ENCODE results near the gene LEMD2. TPM values are rescaled to one million over a fixed set of nuclear protein-coding genes. Genes with fewer than 3 reads are reported as not detected.

Gene LEMD2
- total and polyA plus RNA-seq, 2 of the 4 experiments (the other 2 are of a cell fraction), result 26.5 to 43.6 TPM

DNA sequence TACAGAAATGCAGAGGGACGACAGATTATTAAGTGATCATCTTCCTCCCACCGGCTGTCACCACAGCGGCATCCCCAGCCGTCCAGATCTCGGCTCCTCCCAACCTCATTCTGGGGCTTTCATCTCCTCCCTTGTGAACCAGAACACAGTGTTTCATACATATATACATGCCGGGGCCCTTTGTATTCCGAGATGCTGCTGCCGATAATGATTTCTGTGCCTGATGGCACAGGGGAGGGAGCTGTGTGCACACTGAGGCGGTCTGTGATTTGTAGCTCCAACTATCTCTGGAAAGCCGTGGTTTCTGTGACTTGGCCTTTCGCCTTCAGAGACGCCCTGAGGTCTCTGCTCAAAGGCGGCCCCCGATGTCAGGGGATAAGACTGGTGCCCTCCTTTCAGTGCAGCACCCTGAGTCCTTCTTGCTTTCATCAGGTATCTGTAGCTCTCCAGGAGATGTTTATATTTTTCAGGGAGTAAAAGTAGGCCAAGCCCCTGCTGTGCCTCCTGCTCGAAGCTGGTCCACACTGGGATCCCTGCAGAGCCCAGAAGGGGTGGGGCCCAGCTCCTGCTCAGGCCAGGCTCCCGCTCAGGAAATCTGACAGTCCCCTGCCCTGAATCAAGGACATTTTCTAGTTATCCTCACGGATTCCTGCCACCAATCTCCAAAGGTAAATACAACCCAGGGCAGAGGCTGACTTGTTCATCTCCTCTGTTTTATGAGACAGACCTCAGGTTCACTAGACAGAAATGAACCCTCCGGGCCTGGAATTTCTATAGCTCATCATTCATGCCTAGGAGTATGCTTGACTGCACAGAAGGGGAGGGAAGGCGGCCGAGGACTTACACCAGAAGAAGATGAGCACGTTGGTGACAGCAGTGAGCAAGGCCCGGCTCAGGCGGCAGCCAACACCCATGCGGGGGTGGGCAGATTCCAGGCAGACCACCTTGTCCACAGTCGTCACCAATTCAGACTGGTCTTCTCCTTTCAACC is 11.2 kb downstream of the LEMD2 start:
- H3K79me1 ChIP-seq (ENCODE audit: low read depth in 1 of 2, low read length in 2 of 2), result peaks cover 21 to 64% of the 10 kb centered on the region in 2 experiments
- H3K9ac ChIP-seq (ENCODE audit: low read depth, low read length), result no peak overlapping the region
- H3K36me3 ChIP-seq (ENCODE audit: control insufficient read depth, insufficient read depth, low read length), result peaks cover 82% of the 10 kb centered on the region
- no peak overlapping the region for H2BK20ac ChIP-seq (ENCODE audit: low read depth, low read length)
- no peak overlapping the region for H3K4ac ChIP-seq (ENCODE audit: low read depth, low read length)
- ATAC-seq (ENCODE audit: low read depth), result no peak
- peak overlapping the region; percentile 37 for H2AK9ac ChIP-seq (replicated peaks; ENCODE audit: low read depth, low read length, poor library complexity)
- H2BK15ac ChIP-seq (ENCODE audit: low read depth, low read length), result no peak overlapping the region
- no peak overlapping the region for H2AFZ ChIP-seq (replicated peaks; ENCODE audit: low read length, poor library complexity)
- no TSS peak for BruUV-seq (replicated peaks)
- no peak overlapping the region for H3K56ac ChIP-seq (ENCODE audit: extremely low read depth, insufficient read depth, low read length)
- no peak overlapping the region for H3K18ac ChIP-seq (ENCODE audit: low read depth, low read length)
- H4K8ac ChIP-seq (ENCODE audit: low read depth in 2 of 2, low read length in 2 of 2), result no peak overlapping the region
- in situ Hi-C loops (cut with MboI; ENCODE audit: low sequenced_read_pairs), result no loop called here
- no peak overlapping the region for H3K14ac ChIP-seq (replicated peaks; ENCODE audit: low read depth, low read length)
- DNase-seq, result no peak
- H4K5ac ChIP-seq (ENCODE audit: low read depth, low read length), result no peak overlapping the region
- no peaks in the 10 kb centered on the region for H3K27me3 ChIP-seq (ENCODE audit: control insufficient read depth, insufficient read depth, low read length)
- no peak overlapping the region for H3K27ac ChIP-seq (ENCODE audit: insufficient read depth, low read length)
- H2BK5ac ChIP-seq (ENCODE audit: low read depth, low read length, poor library complexity, severe bottlenecking), result no peak overlapping the region
- H2BK120ac ChIP-seq (ENCODE audit: low read depth, low read length), result no peak overlapping the region
- H4K20me1 ChIP-seq (ENCODE audit: insufficient read depth, low read length), result no peaks in the 10 kb centered on the region
- no peaks in the 10 kb centered on the region for H3K9me3 ChIP-seq (ENCODE audit: control insufficient read depth, insufficient read depth, low read length)
- peaks cover 23% of the 10 kb centered on the region for H3K4me1 ChIP-seq (ENCODE audit: control insufficient read depth, insufficient read depth, low read length)
- dilution Hi-C loops (cut with HindIII; ENCODE audit: low sequenced_read_pairs, unreplicated experiment), result no loop called here
- no peak overlapping the region for H3K4me3 ChIP-seq (ENCODE audit: insufficient read depth, low read depth, low read length)
- H4K91ac ChIP-seq (ENCODE audit: insufficient read depth, low read depth, low read length), result no peak overlapping the region
- CTCF ChIA-PET, result interaction anchor here (0.6 to 1.9 kb wide), 3 partner anchors 10 to 372 kb away, joined by 3 to 4 read pairs (median 3); no protein-coding TSS in a partner anchor
- intact Hi-C loops (cut with micrococcal nuclease), result no loop called here
- POLR2A ChIA-PET (ENCODE audit: unreplicated experiment), result no interaction called here
- no peak overlapping the region for H3K4me2 ChIP-seq (ENCODE audit: low read depth, low read length)
- H2AK5ac ChIP-seq (ENCODE audit: low read depth, low read length), result no peak overlapping the region
- no peak overlapping the region for H3K23ac ChIP-seq (ENCODE audit: low read depth, low read length)
- H3K9me1 ChIP-seq (ENCODE audit: insufficient read depth, low read length), result peaks cover 12% of the 10 kb centered on the region
- 85% methylated on average over 11 of the region's 25 CpGs; no CpG with 5 or more reads in 1 of the 2 experiments for WGBS, 2 experiments (ENCODE audit: extremely low coverage in 2 of 2, insufficient read length in 1 of 2)
- TF ChIP-seq RFX5 (IDR thresholded peaks at IDR 0.05; ENCODE audit: low read depth, low read length) (no peak), MAZ (IDR thresholded peaks at IDR 0.05; ENCODE audit: borderline replicate concordance, low read depth, low read length) (no peak), CEBPB (IDR thresholded peaks at IDR 0.05; ENCODE audit: low read depth, low read length) (no peak), NFE2L2 (IDR thresholded peaks at IDR 0.05; ENCODE audit: low read depth, low read length) (no peak), BHLHE40 (IDR thresholded peaks at IDR 0.05; ENCODE audit: low read depth, low read length) (no peak), FOS (IDR thresholded peaks at IDR 0.05; ENCODE audit: low read depth, low read length) (no peak), POLR2A (IDR thresholded peaks at IDR 0.05; ENCODE audit: low read depth, low read length) (no peak), RCOR1 (IDR thresholded peaks at IDR 0.05; ENCODE audit: insufficient replicate concordance, low read length) (no peak), MAFK (IDR thresholded peaks at IDR 0.05; ENCODE audit: low read depth, low read length) (no peak), MXI1 (IDR thresholded peaks at IDR 0.05; ENCODE audit: borderline replicate concordance, low read depth, low read length) (no peak), SMC3 (IDR thresholded peaks at IDR 0.05; ENCODE audit: low read depth, low read length) (no peak)
- TF ChIP-seq, protein P1, sequence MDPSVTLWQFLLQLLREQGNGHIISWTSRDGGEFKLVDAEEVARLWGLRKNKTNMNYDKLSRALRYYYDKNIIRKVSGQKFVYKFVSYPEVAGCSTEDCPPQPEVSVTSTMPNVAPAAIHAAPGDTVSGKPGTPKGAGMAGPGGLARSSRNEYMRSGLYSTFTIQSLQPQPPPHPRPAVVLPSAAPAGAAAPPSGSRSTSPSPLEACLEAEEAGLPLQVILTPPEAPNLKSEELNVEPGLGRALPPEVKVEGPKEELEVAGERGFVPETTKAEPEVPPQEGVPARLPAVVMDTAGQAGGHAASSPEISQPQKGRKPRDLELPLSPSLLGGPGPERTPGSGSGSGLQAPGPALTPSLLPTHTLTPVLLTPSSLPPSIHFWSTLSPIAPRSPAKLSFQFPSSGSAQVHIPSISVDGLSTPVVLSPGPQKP (IDR thresholded peaks at IDR 0.05; ENCODE audit: borderline replicate concordance, low read depth, low read length), result no peak
- TF ChIP-seq, protein P2, sequence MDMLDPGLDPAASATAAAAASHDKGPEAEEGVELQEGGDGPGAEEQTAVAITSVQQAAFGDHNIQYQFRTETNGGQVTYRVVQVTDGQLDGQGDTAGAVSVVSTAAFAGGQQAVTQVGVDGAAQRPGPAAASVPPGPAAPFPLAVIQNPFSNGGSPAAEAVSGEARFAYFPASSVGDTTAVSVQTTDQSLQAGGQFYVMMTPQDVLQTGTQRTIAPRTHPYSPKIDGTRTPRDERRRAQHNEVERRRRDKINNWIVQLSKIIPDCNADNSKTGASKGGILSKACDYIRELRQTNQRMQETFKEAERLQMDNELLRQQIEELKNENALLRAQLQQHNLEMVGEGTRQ (IDR thresholded peaks at IDR 0.05; ENCODE audit: low read depth, low read length), result no peak
- TF ChIP-seq, protein P3, sequence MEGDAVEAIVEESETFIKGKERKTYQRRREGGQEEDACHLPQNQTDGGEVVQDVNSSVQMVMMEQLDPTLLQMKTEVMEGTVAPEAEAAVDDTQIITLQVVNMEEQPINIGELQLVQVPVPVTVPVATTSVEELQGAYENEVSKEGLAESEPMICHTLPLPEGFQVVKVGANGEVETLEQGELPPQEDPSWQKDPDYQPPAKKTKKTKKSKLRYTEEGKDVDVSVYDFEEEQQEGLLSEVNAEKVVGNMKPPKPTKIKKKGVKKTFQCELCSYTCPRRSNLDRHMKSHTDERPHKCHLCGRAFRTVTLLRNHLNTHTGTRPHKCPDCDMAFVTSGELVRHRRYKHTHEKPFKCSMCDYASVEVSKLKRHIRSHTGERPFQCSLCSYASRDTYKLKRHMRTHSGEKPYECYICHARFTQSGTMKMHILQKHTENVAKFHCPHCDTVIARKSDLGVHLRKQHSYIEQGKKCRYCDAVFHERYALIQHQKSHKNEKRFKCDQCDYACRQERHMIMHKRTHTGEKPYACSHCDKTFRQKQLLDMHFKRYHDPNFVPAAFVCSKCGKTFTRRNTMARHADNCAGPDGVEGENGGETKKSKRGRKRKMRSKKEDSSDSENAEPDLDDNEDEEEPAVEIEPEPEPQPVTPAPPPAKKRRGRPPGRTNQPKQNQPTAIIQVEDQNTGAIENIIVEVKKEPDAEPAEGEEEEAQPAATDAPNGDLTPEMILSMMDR (conservative IDR thresholded peaks at IDR 0.05; ENCODE audit: low read depth, low read length), result no peak
